Loucy (cell line): ENCODE measurements around the gene CRYBG2.

ENCODE experiments used
- H2AFZ ChIP-seq: fragments of 200-600 bp; sonication (generic); 2 replicates; pipeline ENCODE4 v1.6.0; 2016; ENCODE audit warnings: antibody characterized with exemption, mild to moderate bottlenecking, low read length, moderate library complexity
- H3F3A ChIP-seq: fragments of 200-600 bp; 2 replicates; pipeline ENCODE4 v1.6.0; 2016; ENCODE audit warnings: antibody characterized with exemption, low read depth, mild to moderate bottlenecking
- H3K27me3 ChIP-seq: fragments of 200-600 bp; sonication (generic); 2 replicates; pipeline ENCODE4 v1.6.1; 2014; ENCODE audit warnings: low read length, mild to moderate bottlenecking; ENCODE audit not compliant: insufficient read depth, poor library complexity, severe bottlenecking
- H3K36me3 ChIP-seq: fragments of 200-600 bp; sonication (generic); 2 replicates; pipeline ENCODE4 v1.6.1; 2016; ENCODE audit warnings: low read length; ENCODE audit not compliant: insufficient read depth
- H3K4me1 ChIP-seq: fragments of 200-600 bp; sonication (generic); 2 replicates; pipeline ENCODE4 v1.5.1; 2014; ENCODE audit warnings: low read length, mild to moderate bottlenecking; ENCODE audit not compliant: insufficient read depth, poor library complexity, severe bottlenecking
- H3K4me2 ChIP-seq: fragments of 200-600 bp; sonication (generic); 2 replicates; pipeline ENCODE4 v1.6.0; 2014; ENCODE audit warnings: antibody characterized with exemption, low read length, low read depth, mild to moderate bottlenecking; ENCODE audit not compliant: poor library complexity, severe bottlenecking
- H3K4me3 ChIP-seq: fragments of 200-600 bp; sonication (generic); 2 replicates; pipeline ENCODE4 v1.5.1; 2014; ENCODE audit warnings: low read length, mild to moderate bottlenecking, mixed read lengths; ENCODE audit not compliant: poor library complexity, severe bottlenecking
- H3K79me2 ChIP-seq: fragments of 200-600 bp; sonication (generic); 2 replicates; pipeline ENCODE4 v1.6.1; 2014; ENCODE audit warnings: low read length; ENCODE audit not compliant: insufficient read depth
- H3K9ac ChIP-seq: fragments of 200-600 bp; sonication (generic); 2 replicates; pipeline ENCODE4 v1.6.0; 2014; ENCODE audit warnings: mild to moderate bottlenecking, low read depth, low read length, moderate library complexity; ENCODE audit not compliant: poor library complexity, severe bottlenecking
- H3K9me2 ChIP-seq: fragments of 200-600 bp; sonication (generic); replicated peaks from 2 replicates; pipeline ENCODE4 v1.6.1; 2016; ENCODE audit warnings: low read depth, low read length, mixed read lengths
- H3K9me3 ChIP-seq: fragments of 200-600 bp; sonication (generic); 2 replicates; pipeline ENCODE4 v1.6.1; 2014; ENCODE audit warnings: mild to moderate bottlenecking, antibody characterized with exemption, low read length, low read depth; ENCODE audit not compliant: insufficient read depth
- H4K20me1 ChIP-seq: fragments of 200-600 bp; sonication (generic); 2 replicates; pipeline ENCODE4 v1.6.0; 2014; ENCODE audit warnings: antibody characterized with exemption, low read length, mild to moderate bottlenecking; ENCODE audit not compliant: insufficient read depth, poor library complexity, severe bottlenecking
- EZH2phosphoT487 ChIP-seq: fragments of 200-600 bp; IDR thresholded peaks from 2 replicates; pipeline ENCODE4 v1.6.1; 2018; ENCODE audit warnings: antibody characterized with exemption, mild to moderate bottlenecking, moderate library complexity, borderline replicate concordance
- TF ChIP-seq, protein P1 (sequence below): fragments of 200-600 bp; sonication (generic); conservative IDR thresholded peaks from 2 replicates; pipeline ENCODE4 v1.5.1; 2014; ENCODE audit warnings: mild to moderate bottlenecking, antibody characterized with exemption, low read length

The CRYBG2 gene

DNA sequence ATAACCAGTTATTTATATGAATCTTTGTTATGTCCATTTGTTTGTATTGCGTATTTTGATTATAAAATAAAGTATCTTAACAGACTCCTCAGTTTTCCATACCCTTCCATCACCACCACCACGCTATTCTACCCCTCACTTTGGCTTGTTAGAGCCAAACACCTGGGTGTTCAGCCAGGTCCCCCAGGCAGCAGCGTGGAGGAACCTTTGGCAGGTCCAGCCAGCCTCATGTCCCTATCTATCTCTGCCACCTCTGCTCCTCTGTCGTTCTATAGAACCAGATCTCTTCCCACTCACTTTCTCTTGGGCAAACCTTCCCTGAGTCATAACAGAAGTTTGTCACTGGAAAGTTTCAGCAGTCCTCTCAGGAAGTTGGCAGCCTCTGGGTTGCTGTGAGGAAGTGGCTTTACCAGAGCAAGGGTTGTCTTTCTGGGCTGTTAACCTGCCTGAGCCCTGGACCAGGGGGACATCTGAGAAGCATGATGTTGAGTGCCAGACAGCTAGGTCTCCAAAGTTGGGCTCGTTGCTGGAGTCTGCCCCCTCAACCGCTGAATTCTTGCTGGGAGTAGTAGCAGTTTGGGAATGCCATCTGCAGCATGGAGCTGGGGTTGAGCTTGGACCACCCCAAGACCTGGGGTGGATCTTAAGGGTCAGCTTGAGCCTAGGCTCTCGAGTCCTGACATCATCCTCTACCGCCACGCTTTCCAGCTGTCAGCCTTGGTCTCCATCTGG, 75.0 kb downstream of the CRYBG2 start:
- H2AFZ ChIP-seq, result no peak overlapping the region
- H4K20me1 ChIP-seq, result peaks cover 9% of the 10 kb centered on the region
- H3K79me2 ChIP-seq, result peaks cover 59% of the 10 kb centered on the region
- no peaks in the 10 kb centered on the region for H3K9me3 ChIP-seq
- peak overlapping the region; percentile 78 for H3K4me3 ChIP-seq
- H3K4me1 ChIP-seq, result peaks cover 65% of the 10 kb centered on the region
- no peaks in the 10 kb centered on the region for H3F3A ChIP-seq
- H3K36me3 ChIP-seq, result peaks cover 42% of the 10 kb centered on the region
- H3K27me3 ChIP-seq, result no peaks in the 10 kb centered on the region
- H3K4me2 ChIP-seq, result peak overlapping the region; percentile 88
- H3K9ac ChIP-seq, result peak overlapping the region; percentile 73
- no peaks in the 10 kb centered on the region for H3K9me2 ChIP-seq
- TF ChIP-seq, protein P1, sequence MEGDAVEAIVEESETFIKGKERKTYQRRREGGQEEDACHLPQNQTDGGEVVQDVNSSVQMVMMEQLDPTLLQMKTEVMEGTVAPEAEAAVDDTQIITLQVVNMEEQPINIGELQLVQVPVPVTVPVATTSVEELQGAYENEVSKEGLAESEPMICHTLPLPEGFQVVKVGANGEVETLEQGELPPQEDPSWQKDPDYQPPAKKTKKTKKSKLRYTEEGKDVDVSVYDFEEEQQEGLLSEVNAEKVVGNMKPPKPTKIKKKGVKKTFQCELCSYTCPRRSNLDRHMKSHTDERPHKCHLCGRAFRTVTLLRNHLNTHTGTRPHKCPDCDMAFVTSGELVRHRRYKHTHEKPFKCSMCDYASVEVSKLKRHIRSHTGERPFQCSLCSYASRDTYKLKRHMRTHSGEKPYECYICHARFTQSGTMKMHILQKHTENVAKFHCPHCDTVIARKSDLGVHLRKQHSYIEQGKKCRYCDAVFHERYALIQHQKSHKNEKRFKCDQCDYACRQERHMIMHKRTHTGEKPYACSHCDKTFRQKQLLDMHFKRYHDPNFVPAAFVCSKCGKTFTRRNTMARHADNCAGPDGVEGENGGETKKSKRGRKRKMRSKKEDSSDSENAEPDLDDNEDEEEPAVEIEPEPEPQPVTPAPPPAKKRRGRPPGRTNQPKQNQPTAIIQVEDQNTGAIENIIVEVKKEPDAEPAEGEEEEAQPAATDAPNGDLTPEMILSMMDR, result no peak
- TF ChIP-seq EZH2phosphoT487, result no peak

DNA sequence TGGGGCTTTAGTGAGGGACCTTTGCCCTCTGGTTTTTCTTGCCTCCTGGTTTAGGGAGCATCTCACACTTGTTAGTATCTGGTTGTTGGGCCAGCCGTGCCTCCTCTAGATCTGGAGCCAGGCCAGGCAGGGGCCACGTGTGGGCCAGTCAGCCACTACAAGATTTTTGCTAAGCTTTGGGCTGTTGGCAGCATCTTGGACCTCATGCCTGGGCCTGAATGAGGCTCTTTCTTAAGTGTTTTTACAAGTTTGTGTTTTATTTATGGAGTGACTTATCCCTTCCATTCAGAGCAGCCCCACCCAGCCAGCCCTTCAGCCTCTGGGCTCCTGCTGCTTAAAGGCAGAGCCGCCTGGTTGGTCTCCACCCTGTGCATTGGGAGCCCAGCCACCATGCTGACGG, 75.6 kb downstream of the CRYBG2 start:
- Histone ChIP-seq H3K4me3 (no peak overlapping the region), H3K4me2 (peak overlapping the region; percentile 88), H3K27me3 (no peaks in the 10 kb centered on the region), H4K20me1 (peaks cover 9% of the 10 kb centered on the region), H3K36me3 (peaks cover 45% of the 10 kb centered on the region), H3K79me2 (peaks cover 56% of the 10 kb centered on the region), H3F3A (no peaks in the 10 kb centered on the region), H3K9ac (peak overlapping the region; percentile 73), H3K4me1 (peaks cover 59% of the 10 kb centered on the region), H3K9me2 (no peaks in the 10 kb centered on the region), H2AFZ (no peak overlapping the region), H3K9me3 (no peaks in the 10 kb centered on the region)
- TF ChIP-seq EZH2phosphoT487, result no peak
- TF ChIP-seq, protein P1, result no peak

DNA sequence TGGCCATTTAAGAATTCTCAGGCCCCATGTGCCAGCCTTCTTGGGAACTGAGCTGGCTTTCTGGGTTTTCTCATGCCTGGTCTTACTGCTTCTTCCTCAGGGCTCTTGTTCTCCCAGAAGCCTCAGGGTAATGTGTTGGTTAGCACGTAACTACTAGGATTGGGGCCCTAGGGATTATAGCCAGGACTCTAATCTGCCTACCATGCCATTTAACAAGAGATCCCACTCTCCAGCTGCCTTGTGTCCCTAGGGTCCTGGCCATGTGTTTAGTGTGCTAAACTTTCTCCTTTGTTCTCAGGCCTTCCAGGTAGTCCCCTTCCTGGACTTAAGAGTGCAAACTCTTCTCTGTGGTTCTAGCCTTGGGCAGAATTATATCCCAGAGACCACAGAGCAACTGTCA, 76.2 kb downstream of the CRYBG2 start:
- H2AFZ ChIP-seq, result no peak overlapping the region
- peak overlapping the region; percentile 73 for H3K9ac ChIP-seq
- peaks cover 50% of the 10 kb centered on the region for H3K79me2 ChIP-seq
- peaks cover 9% of the 10 kb centered on the region for H4K20me1 ChIP-seq
- no peaks in the 10 kb centered on the region for H3K9me3 ChIP-seq
- no peak for TF ChIP-seq EZH2phosphoT487
- TF ChIP-seq, protein P1, result no peak
- H3F3A ChIP-seq, result no peaks in the 10 kb centered on the region
- no peak overlapping the region for H3K4me2 ChIP-seq
- H3K27me3 ChIP-seq, result no peaks in the 10 kb centered on the region
- no peak overlapping the region for H3K4me3 ChIP-seq
- peaks cover 54% of the 10 kb centered on the region for H3K4me1 ChIP-seq
- H3K36me3 ChIP-seq, result peaks cover 51% of the 10 kb centered on the region
- H3K9me2 ChIP-seq, result no peaks in the 10 kb centered on the region
